Keratinocyte (primary cell): Measurements from ENCODE around the gene TSC22D2. TPM values are rescaled to one million over a fixed set of nuclear protein-coding genes. Genes with fewer than 3 reads are reported as not detected.

Experiments used
- DNase-seq: peaks from one replicate; pipeline ENCODE4 v3.0.0-alpha.2; 2011; ENCODE audit warnings: low read depth, missing footprints, low spot score
- FAIRE-seq: peaks from 2 replicates; lab custom pipeline; 2011; peaks lifted over from hg19 to GRCh38; lab: Jason Lieb, UNC
- H2AFZ ChIP-seq: 2 replicates; pipeline ENCODE4 v1.6.0; 2012; ENCODE audit warnings: low read length, control low read depth, inconsistent platforms; ENCODE audit not compliant: control insufficient read depth
- H3K27ac ChIP-seq: 2 replicates; pipeline ENCODE4 v1.5.1; 2011; ENCODE audit warnings: low read length; ENCODE audit not compliant: control insufficient read depth, insufficient read depth
- H3K27me3 ChIP-seq: 3 replicates; pipeline ENCODE4 v1.6.0; 2011; ENCODE audit warnings: low read length; ENCODE audit not compliant: control insufficient read depth, insufficient read depth; ENCODE audit errors: extremely low read depth
- H3K36me3 ChIP-seq, 2 experiments: 2 replicates in 1 of 2; 3 replicates in 1 of 2; pipeline ENCODE4 v1.5.1; 2011; ENCODE audit warnings: low read length in 2 of 2, mild to moderate bottlenecking in 1 of 2; ENCODE audit not compliant: control insufficient read depth in 2 of 2, insufficient read depth in 2 of 2; ENCODE audit errors: extremely low read depth in 1 of 2
- H3K4me1 ChIP-seq: 3 replicates; pipeline ENCODE4 v1.5.1; 2011; ENCODE audit warnings: low read length; ENCODE audit not compliant: control insufficient read depth, insufficient read depth; ENCODE audit errors: extremely low read depth
- H3K4me2 ChIP-seq: 3 replicates; pipeline ENCODE4 v1.6.0; 2011; ENCODE audit warnings: low read depth, low read length; ENCODE audit not compliant: control insufficient read depth, insufficient read depth; ENCODE audit errors: extremely low read depth
- H3K4me3 ChIP-seq, 3 experiments: fragments of 200-600 bp in 1 of 3; sonication (generic) in 1 of 3; 2 replicates in 2 of 3; 3 replicates in 1 of 3; pipeline ENCODE4 v1.5.1; 2011 to 2016; ENCODE audit warnings: low read length in 3 of 3, mild to moderate bottlenecking in 3 of 3, control low read depth in 2 of 3, inconsistent platforms in 1 of 3, low read depth in 1 of 3, mixed read lengths in 1 of 3, mixed run types in 1 of 3, moderate library complexity in 1 of 3; ENCODE audit not compliant: control insufficient read depth in 2 of 3, insufficient read depth in 2 of 3; ENCODE audit errors: extremely low read depth in 1 of 3
- H3K79me2 ChIP-seq: 2 replicates; pipeline ENCODE4 v1.6.0; 2012; ENCODE audit warnings: low read length; ENCODE audit not compliant: control insufficient read depth, insufficient read depth
- H3K9ac ChIP-seq: 3 replicates; pipeline ENCODE4 v1.6.0; 2011; ENCODE audit warnings: low read length; ENCODE audit not compliant: control insufficient read depth, insufficient read depth; ENCODE audit errors: extremely low read depth
- H3K9me1 ChIP-seq: 3 replicates; pipeline ENCODE4 v1.6.0; 2011; ENCODE audit warnings: low read length; ENCODE audit not compliant: control insufficient read depth, insufficient read depth; ENCODE audit errors: extremely low read depth
- H3K9me3 ChIP-seq: 2 replicates; pipeline ENCODE4 v1.5.1; 2012; ENCODE audit warnings: low read depth, low read length; ENCODE audit not compliant: control insufficient read depth
- H4K20me1 ChIP-seq: 3 replicates; pipeline ENCODE4 v1.6.0; 2011; ENCODE audit warnings: low read length; ENCODE audit not compliant: control insufficient read depth, insufficient read depth; ENCODE audit errors: extremely low read depth
- CTCF ChIP-seq, 3 experiments: IDR thresholded peaks in 1 of 3; conservative IDR thresholded peaks in 1 of 3; optimal IDR thresholded peaks in 1 of 3; 2 replicates in 2 of 3; 3 replicates in 1 of 3; pipeline versions ENCODE3 to v1.5.1; 2011; ENCODE audit warnings: low read length in 3 of 3, mild to moderate bottlenecking in 3 of 3, moderate library complexity in 2 of 3, control low read depth in 1 of 3, inconsistent platforms in 1 of 3; ENCODE audit not compliant: insufficient read depth in 2 of 3; ENCODE audit errors: extremely low read depth in 1 of 3
- EZH2 ChIP-seq: IDR thresholded peaks from one replicate; pipeline ENCODE4 v1.6.1; 2012; ENCODE audit warnings: inconsistent platforms, mild to moderate bottlenecking, low read length, moderate library complexity
- dilution Hi-C: fragments of 300-500 bp; cut with MboI; formaldehyde crosslinking; loops from one replicate; pipeline ENCODE4 v1.7.0; 2020; ENCODE audit warnings: low sequenced_read_pairs; ENCODE audit not compliant: extremely low pct_ligation_motif_present
- polyA plus RNA-seq, 5 experiments: library from polyadenylated mRNA; depleted of rRNA in 3 of 5; stranded (reverse) in 3 of 5; stranded (forward) in 1 of 5; unstranded in 1 of 5; fragments of >200 nt; gene quantifications; 1 replicate in 1 of 5; 2 replicates in 3 of 5; 3 replicates in 1 of 5; pipeline versions ENCODE4 v1.2.1 to v1.2.3, GENCODE V29; 2011 to 2012; ENCODE audit warnings: missing spikeins in 2 of 5, low read depth in 1 of 5, low replicate concordance in 1 of 5

The TSC22D2 gene
- polyA plus RNA-seq, 1 donor (not counting 4 experiments of a cell fraction or from before 2014, with no cell fraction given), result 22.3 TPM

- Histone ChIP-seq H3K4me1 (no peaks in the 10 kb centered on the region), H4K20me1 (no peaks in the 10 kb centered on the region), H3K36me3 (no peaks in the 10 kb centered on the region), H3K9me3 (no peaks in the 10 kb centered on the region), H3K4me2 (no peak overlapping the region), H3K79me2 (no peaks in the 10 kb centered on the region), H3K9ac (no peak overlapping the region), H3K4me3 (no peak overlapping the region), H2AFZ (no peak overlapping the region), H3K27ac (no peak overlapping the region), H3K9me1 (no peaks in the 10 kb centered on the region), H3K27me3 (no peaks in the 10 kb centered on the region)
- FAIRE-seq (no peak), DNase-seq (no peak)
- dilution Hi-C loops, result no loop called here
- TF ChIP-seq EZH2, result no peak
- TF ChIP-seq CTCF (optimal IDR thresholded peaks at IDR 0.05 in 1 of 3, IDR thresholded peaks at IDR 0.05 in 1 of 3, conservative IDR thresholded peaks at IDR 0.05 in 1 of 3; ENCODE audit: extremely low read depth in 1 of 3, insufficient read depth in 2 of 3, low read length in 3 of 3), result no peak
These were observed 23.5 kb upstream of the TSC22D2 start for GRCh38 chr3:150384296-150385212.

DNA sequence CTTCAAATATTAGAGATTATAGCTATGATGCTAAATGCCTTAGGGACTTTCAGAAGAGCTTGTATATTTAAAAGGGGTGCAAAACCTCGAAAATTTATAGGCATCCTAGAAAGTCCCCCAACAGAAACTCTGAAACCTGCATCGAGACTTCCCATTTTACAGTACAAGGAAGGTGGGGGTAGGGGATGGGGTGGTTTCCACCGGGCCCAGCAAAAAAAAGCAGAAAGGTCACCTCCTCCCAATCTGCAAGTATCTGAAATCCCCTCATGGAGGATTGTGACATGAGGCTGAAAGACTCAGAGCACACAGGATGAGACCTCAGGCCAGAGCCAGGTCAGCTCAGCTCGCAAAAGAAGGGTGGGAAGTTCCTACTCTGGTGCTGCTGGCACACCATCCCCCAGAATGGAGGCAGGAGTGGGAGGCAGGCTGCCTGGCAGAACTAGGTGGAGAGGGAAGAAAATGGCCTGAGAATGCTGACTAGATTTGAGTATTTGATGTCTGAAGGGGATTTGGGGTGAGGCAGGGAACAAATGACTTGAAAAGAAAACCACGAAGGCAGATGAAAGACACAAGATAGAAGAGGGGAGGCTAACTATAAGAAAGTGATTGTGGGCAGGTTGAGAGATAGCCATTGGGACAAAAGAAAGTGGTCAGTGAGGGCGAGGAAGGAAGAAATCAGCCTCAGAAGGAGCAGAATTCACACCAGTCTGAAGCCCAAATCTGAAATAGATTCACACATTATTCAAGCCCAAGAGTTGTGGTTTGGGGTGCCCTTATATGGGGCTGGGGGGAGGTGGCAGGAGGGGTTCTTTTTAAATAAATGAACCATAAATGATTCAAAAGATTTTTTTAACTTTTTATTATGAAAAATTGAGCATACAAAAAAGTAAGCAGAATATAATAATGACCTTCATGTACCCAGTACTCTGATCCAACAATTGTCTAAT, 22.5 kb upstream of the TSC22D2 start:
- H3K27me3 ChIP-seq, result no peaks in the 10 kb centered on the region
- dilution Hi-C loops, result no loop called here
- H3K4me3 ChIP-seq, result no peak overlapping the region
- no peak overlapping the region for H2AFZ ChIP-seq
- no peak for TF ChIP-seq CTCF (optimal IDR thresholded peaks at IDR 0.05 in 1 of 3, IDR thresholded peaks at IDR 0.05 in 1 of 3, conservative IDR thresholded peaks at IDR 0.05 in 1 of 3; ENCODE audit: extremely low read depth in 1 of 3, insufficient read depth in 2 of 3, low read length in 3 of 3)
- TF ChIP-seq EZH2, result no peak
- no peaks in the 10 kb centered on the region for H3K79me2 ChIP-seq
- DNase-seq (no peak), FAIRE-seq (no peak)
- H3K27ac ChIP-seq, result no peak overlapping the region
- H3K36me3 ChIP-seq, result no peaks in the 10 kb centered on the region
- no peak overlapping the region for H3K4me2 ChIP-seq
- H3K9me3 ChIP-seq, result no peaks in the 10 kb centered on the region
- H4K20me1 ChIP-seq, result no peaks in the 10 kb centered on the region
- no peaks in the 10 kb centered on the region for H3K4me1 ChIP-seq
- H3K9ac ChIP-seq, result no peak overlapping the region
- H3K9me1 ChIP-seq, result no peaks in the 10 kb centered on the region
